Measurements from ENCODE around the gene GBX2. TPM values are rescaled to one million over a fixed set of nuclear protein-coding genes. Genes with fewer than 3 reads are reported as not detected.

The GBX2 gene
- total RNA-seq, 6 experiments from 2014 or later = not detected

DNA sequence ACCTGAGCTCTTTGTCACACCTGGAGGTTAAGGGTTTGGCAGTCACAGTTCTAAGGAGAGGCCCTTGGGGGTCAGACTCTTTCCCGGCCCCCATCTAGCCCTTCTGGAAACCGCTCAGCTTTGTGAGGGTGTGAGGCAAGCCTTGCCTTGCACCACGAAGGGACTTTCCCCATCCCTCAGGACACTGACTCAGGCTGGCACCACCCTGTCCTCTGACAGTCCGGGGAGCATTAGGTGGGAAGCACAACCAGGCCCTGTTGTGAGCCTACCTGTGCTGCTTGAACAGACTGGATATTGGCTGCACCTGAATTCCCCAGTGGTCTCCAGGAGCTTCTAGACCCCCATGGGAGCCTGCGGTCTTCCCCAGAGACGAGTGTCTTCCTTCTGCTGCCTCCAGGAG, 47.0 kb upstream of the GBX2 start:
- no peaks in the 10 kb centered on the region for H3K4me1 ChIP-seq
- 40% methylated on average over 1 of the region's 6 CpGs for WGBS (ENCODE audit: insufficient coverage, low coverage, low lambda C conversion rate, missing lambda C conversion rate)
- no peaks in the 10 kb centered on the region for H3K36me3 ChIP-seq
- no peak overlapping the region for H3K27ac ChIP-seq
- no peaks in the 10 kb centered on the region for H3K27me3 ChIP-seq
- DNase-seq (no peak), ATAC-seq (no peak)
- H3K9me3 ChIP-seq = no peaks in the 10 kb centered on the region
- H3K4me3 ChIP-seq = no peak overlapping the region
- TF ChIP-seq POLR2A (IDR thresholded peaks at IDR 0.05) (no peak), CTCF (IDR thresholded peaks at IDR 0.05) (no peak)
- intact Hi-C loops (cut with DNase I) = no loop called here

- no peaks in the 10 kb centered on the region for H3K4me1 ChIP-seq
- ATAC-seq = no peak
- H3K36me3 ChIP-seq = no peaks in the 10 kb centered on the region
- no peak overlapping the region for H3K27ac ChIP-seq
- intact Hi-C loops (cut with DNase I) = no loop called here
- H3K4me3 ChIP-seq = no peak overlapping the region
- H3K27me3 ChIP-seq = no peaks in the 10 kb centered on the region
- 30% methylated on average over 5 of the region's 92 CpGs for WGBS (ENCODE audit: insufficient coverage, low coverage, low lambda C conversion rate, missing lambda C conversion rate)
- H3K9me3 ChIP-seq = no peaks in the 10 kb centered on the region
- DNase-seq = no peak
- TF ChIP-seq CTCF (IDR thresholded peaks at IDR 0.05) (no peak), POLR2A (IDR thresholded peaks at IDR 0.05) (no peak)
Observed at GRCh38 chr2:236214376-236214995, 46.3 kb upstream of the GBX2 start.

- TF ChIP-seq POLR2A (IDR thresholded peaks at IDR 0.05) = no peak
- no peak for TF ChIP-seq CTCF (IDR thresholded peaks at IDR 0.05)
- Histone ChIP-seq H3K36me3 (no peaks in the 10 kb centered on the region), H3K4me3 (no peak overlapping the region), H3K9me3 (no peaks in the 10 kb centered on the region), H3K4me1 (no peaks in the 10 kb centered on the region), H3K27ac (no peak overlapping the region), H3K27me3 (no peaks in the 10 kb centered on the region)
- ATAC-seq = no peak
- WGBS (ENCODE audit: insufficient coverage, low coverage, low lambda C conversion rate, missing lambda C conversion rate) = 87% methylated on average over 3 of the region's 25 CpGs
- intact Hi-C loops (cut with DNase I) = no loop called here
- no peak for DNase-seq
Observed at GRCh38 chr2:236211296-236211695, 43.1 kb upstream of the GBX2 start.

DNA sequence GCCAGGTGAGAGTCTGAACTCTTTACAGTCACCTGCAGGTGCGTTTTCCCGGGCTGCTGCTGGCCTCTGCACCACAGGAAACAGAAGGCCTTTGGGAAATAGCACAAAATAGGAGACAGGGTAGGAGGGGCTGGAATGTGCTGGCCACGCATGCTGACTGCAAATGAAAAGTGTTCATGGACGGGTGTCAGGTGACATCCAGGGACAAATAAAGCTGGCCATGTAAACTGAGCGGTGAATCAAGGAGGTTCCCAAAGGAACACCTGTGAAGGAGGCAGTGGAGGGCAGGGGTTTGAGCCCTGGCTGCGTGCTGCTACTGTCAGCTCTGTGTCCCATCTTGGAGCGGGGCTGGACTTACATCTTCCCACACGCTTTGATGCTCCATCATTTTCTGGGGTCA, 42.4 kb upstream of the GBX2 start:
- Histone ChIP-seq H3K27ac (no peak overlapping the region), H3K9me3 (peaks cover 0 to under 1% (median 0%) of the 10 kb centered on the region in 4 donors), H3K4me1 (no peaks in the 10 kb centered on the region), H3K27me3 (no peaks in the 10 kb centered on the region), H3K36me3 (no peaks in the 10 kb centered on the region), H3K4me3 (no peak overlapping the region)
- ATAC-seq (no peak), DNase-seq (no peak)
- intact Hi-C loops (cut with DNase I) = no loop called here
- WGBS (ENCODE audit: insufficient coverage, low coverage, low lambda C conversion rate, missing lambda C conversion rate) = 44% methylated on average over 8 of the region's 8 CpGs
- no peak for TF ChIP-seq POLR2A (IDR thresholded peaks at IDR 0.05)
- no peak for TF ChIP-seq CTCF (IDR thresholded peaks at IDR 0.05)

GRCh38 chr2:236209996-236210395, 41.8 kb upstream of the GBX2 start:
- DNase-seq (no peak), ATAC-seq (no peak)
- intact Hi-C loops (cut with DNase I) = no loop called here
- H3K27ac ChIP-seq = no peak overlapping the region
- H3K4me3 ChIP-seq = no peak overlapping the region
- H3K27me3 ChIP-seq = no peaks in the 10 kb centered on the region
- no peaks in the 10 kb centered on the region for H3K36me3 ChIP-seq
- peaks cover 0 to 3% (median 0%) of the 10 kb centered on the region in 4 donors for H3K9me3 ChIP-seq
- TF ChIP-seq POLR2A (IDR thresholded peaks at IDR 0.05) (no peak), CTCF (IDR thresholded peaks at IDR 0.05) (no peak)
- no peaks in the 10 kb centered on the region for H3K4me1 ChIP-seq
- 62% methylated on average over 5 of the region's 5 CpGs for WGBS (ENCODE audit: insufficient coverage, low coverage, low lambda C conversion rate, missing lambda C conversion rate)
